ENCODE results near the gene TMEM69. TPM values are rescaled to one million over a fixed set of nuclear protein-coding genes. Genes with fewer than 3 reads are reported as not detected.

TMEM69 gene
- total and polyA plus RNA-seq, 2 donors (not counting 3 experiments of a cell fraction or from before 2014, with no cell fraction given): 25.6 to 56.2 TPM

DNA sequence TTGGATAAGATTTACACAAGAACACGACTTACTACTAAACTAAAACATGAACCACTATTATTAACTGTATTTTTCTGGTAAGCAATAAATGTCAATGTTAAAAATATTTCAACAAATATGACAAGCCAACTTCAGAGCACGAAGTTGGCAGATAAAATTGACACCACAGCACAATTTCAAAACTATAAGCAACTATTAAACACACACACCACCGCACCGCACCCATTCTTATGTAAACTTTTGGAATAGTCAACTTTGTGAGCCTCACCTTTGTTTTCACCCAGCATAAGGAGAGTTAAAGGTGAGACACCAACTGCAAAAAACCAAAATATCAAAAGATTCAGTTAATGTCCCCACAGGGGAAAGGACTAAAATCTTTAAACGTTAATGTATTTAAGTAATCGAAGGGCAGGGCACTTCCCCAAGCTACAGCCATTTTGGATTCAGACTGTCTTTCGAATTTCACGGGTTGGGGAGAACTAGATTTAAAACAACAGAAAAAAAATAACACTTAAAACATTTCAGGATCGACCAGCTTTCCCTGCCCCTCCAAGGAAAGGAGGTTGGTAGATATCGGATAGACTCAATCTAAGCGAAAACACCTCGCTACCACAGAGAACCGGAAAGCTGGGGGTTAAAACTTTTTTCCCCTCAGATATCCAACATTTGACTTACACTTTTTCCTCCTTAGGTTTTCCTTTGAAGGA, 2.5 kb upstream of the TMEM69 start:
- no peaks in the 10 kb centered on the region for H3K36me3 ChIP-seq (ENCODE audit: control insufficient read depth in 2 of 2, extremely low read depth in 1 of 2, insufficient read depth in 2 of 2, low read length in 2 of 2)
- intact Hi-C loops (cut with micrococcal nuclease): loop anchor here (1.0 to 10.0 kb wide), 10 partner anchors 65 to 881 kb away; partner anchors contain the start of genes BTBD19, DYNLT4, IPP and MUTYH
- no peaks in the 10 kb centered on the region for H3K27me3 ChIP-seq (ENCODE audit: control insufficient read depth in 2 of 2, insufficient read depth in 2 of 2, low read length in 2 of 2)
- peaks cover 81% of the 10 kb centered on the region for H3K79me2 ChIP-seq (ENCODE audit: control insufficient read depth, insufficient read depth, low read length)
- POLR2A ChIA-PET: interaction anchor here (0.9 to 2.6 kb wide), 4 partner anchors 65 to 164 kb away, joined by 3 to 9 read pairs (median 6); partner anchors contain the start of genes IPP, NASP and PRDX1
- FAIRE-seq (peak; percentile 4), DNase-seq (ENCODE audit: low read depth, low spot score) (peak; percentile 55)
- H3K9me1 ChIP-seq (replicated peaks; ENCODE audit: control insufficient read depth, extremely low read depth, insufficient read depth, low read length): no peaks in the 10 kb centered on the region
- peak overlapping the region; percentile 38 for H3K27ac ChIP-seq (ENCODE audit: insufficient read depth, low read depth, low read length)
- H3K9me3 ChIP-seq (replicated peaks; ENCODE audit: control insufficient read depth, insufficient read depth, low read length): no peaks in the 10 kb centered on the region
- dilution Hi-C loops (cut with MboI; ENCODE audit: extremely low pct_ligation_motif_present, low sequenced_read_pairs): no loop called here
- H3K4me2 ChIP-seq (ENCODE audit: insufficient read depth, low read length): peak overlapping the region; percentile 96
- no peak for TF ChIP-seq EZH2 (IDR thresholded peaks at IDR 0.05; ENCODE audit: borderline replicate concordance, low read depth, low read length, severe bottlenecking)
- TF ChIP-seq JUN (IDR thresholded peaks at IDR 0.05; ENCODE audit: borderline replicate concordance, insufficient read depth, insufficient read length, low read depth): no peak
- H3K4me1 ChIP-seq (ENCODE audit: control insufficient read depth, extremely low read depth, insufficient read depth, low read length): peaks cover 29% of the 10 kb centered on the region
- CTCF ChIA-PET: interaction anchor here (0.7 to 1.3 kb wide), 7 partner anchors 13 to 538 kb away, joined by 3 to 6 read pairs (median 3); partner anchors contain the start of gene MAST2
- peak overlapping the region; percentile 26 for H2AFZ ChIP-seq (ENCODE audit: low read depth, low read length)
- peaks cover 2% of the 10 kb centered on the region for H4K20me1 ChIP-seq (replicated peaks; ENCODE audit: control insufficient read depth, extremely low read depth, insufficient read depth, low read length)
- no TSS peak for BruUV-seq (replicated peaks)
- peak overlapping the region; percentile 62 to 99 (median 93) for H3K4me3 ChIP-seq (replicated peaks in 1 of 3; ENCODE audit: insufficient read depth in 1 of 3, low read depth in 1 of 3, low read length in 3 of 3)
- H3K9ac ChIP-seq (replicated peaks; ENCODE audit: extremely low read depth, insufficient read depth, low read length): peak overlapping the region; percentile 75

DNA sequence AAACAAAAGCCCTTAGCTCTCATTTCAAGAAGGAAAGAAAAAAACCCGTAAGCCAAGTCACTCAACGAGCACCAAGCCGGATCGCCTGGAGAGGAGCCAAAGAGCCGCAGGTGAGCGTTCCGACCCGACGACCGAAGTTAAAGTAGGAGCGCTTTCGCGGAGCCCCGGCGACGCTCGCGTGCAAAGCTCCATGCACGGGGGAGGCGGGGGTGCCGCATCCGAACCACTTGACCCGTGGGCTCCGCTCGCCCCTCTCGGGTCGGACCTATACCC, 2.0 kb upstream of the TMEM69 start:
- no peaks in the 10 kb centered on the region for H3K9me3 ChIP-seq (replicated peaks; ENCODE audit: control insufficient read depth, insufficient read depth, low read length)
- dilution Hi-C loops (cut with MboI; ENCODE audit: extremely low pct_ligation_motif_present, low sequenced_read_pairs) (no loop called here), intact Hi-C loops (cut with micrococcal nuclease) (loop anchor here (1.0 to 10.0 kb wide), 10 partner anchors 64 to 881 kb away; partner anchors contain the start of genes BTBD19, DYNLT4, IPP and MUTYH)
- peak; percentile 58 for DNase-seq (ENCODE audit: low read depth, low spot score)
- H3K9me1 ChIP-seq (replicated peaks; ENCODE audit: control insufficient read depth, extremely low read depth, insufficient read depth, low read length): no peaks in the 10 kb centered on the region
- FAIRE-seq: no peak
- peak overlapping the region; percentile 75 for H3K9ac ChIP-seq (replicated peaks; ENCODE audit: extremely low read depth, insufficient read depth, low read length)
- TSS peak; percentile 41 for BruUV-seq (replicated peaks)
- H2AFZ ChIP-seq (ENCODE audit: low read depth, low read length): peak overlapping the region; percentile 26
- peaks cover 24% of the 10 kb centered on the region for H3K4me1 ChIP-seq (ENCODE audit: control insufficient read depth, extremely low read depth, insufficient read depth, low read length)
- H3K79me2 ChIP-seq (ENCODE audit: control insufficient read depth, insufficient read depth, low read length): peaks cover 80% of the 10 kb centered on the region
- H4K20me1 ChIP-seq (replicated peaks; ENCODE audit: control insufficient read depth, extremely low read depth, insufficient read depth, low read length): no peaks in the 10 kb centered on the region
- POLR2A ChIA-PET: interaction anchor here (0.9 to 2.6 kb wide), 5 partner anchors 64 to 165 kb away, joined by 3 to 9 read pairs (median 6); partner anchors contain the start of genes IPP, NASP and PRDX1
- TF ChIP-seq POLR2A (IDR thresholded peaks at IDR 0.05; ENCODE audit: low read depth, low read length) (no peak), FOS (IDR thresholded peaks at IDR 0.05; ENCODE audit: borderline replicate concordance, insufficient read depth, low read length) (no peak), EZH2 (IDR thresholded peaks at IDR 0.05; ENCODE audit: borderline replicate concordance, low read depth, low read length, severe bottlenecking) (no peak), GATA2 (IDR thresholded peaks at IDR 0.05; ENCODE audit: insufficient read depth, insufficient read length, low read depth, low read length) (no peak), JUN (IDR thresholded peaks at IDR 0.05; ENCODE audit: borderline replicate concordance, insufficient read depth, insufficient read length, low read depth) (no peak), POLR2AphosphoS5 (IDR thresholded peaks at IDR 0.05; ENCODE audit: insufficient read depth, low read depth, low read length) (no peak), MYC (IDR thresholded peaks at IDR 0.05; ENCODE audit: low read depth, low read length) (no peak)
- TF ChIP-seq, protein P1, sequence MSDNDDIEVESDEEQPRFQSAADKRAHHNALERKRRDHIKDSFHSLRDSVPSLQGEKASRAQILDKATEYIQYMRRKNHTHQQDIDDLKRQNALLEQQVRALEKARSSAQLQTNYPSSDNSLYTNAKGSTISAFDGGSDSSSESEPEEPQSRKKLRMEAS (IDR thresholded peaks at IDR 0.05; ENCODE audit: insufficient read depth, insufficient read length): no peak
- TF ChIP-seq, protein P2, sequence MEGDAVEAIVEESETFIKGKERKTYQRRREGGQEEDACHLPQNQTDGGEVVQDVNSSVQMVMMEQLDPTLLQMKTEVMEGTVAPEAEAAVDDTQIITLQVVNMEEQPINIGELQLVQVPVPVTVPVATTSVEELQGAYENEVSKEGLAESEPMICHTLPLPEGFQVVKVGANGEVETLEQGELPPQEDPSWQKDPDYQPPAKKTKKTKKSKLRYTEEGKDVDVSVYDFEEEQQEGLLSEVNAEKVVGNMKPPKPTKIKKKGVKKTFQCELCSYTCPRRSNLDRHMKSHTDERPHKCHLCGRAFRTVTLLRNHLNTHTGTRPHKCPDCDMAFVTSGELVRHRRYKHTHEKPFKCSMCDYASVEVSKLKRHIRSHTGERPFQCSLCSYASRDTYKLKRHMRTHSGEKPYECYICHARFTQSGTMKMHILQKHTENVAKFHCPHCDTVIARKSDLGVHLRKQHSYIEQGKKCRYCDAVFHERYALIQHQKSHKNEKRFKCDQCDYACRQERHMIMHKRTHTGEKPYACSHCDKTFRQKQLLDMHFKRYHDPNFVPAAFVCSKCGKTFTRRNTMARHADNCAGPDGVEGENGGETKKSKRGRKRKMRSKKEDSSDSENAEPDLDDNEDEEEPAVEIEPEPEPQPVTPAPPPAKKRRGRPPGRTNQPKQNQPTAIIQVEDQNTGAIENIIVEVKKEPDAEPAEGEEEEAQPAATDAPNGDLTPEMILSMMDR (IDR thresholded peaks at IDR 0.05; ENCODE audit: extremely low read depth in 1 of 2, insufficient read depth in 1 of 2, low read depth in 1 of 2, low read length in 2 of 2): no peak
- peak overlapping the region; percentile 62 to 99 (median 93) for H3K4me3 ChIP-seq (replicated peaks in 1 of 3; ENCODE audit: insufficient read depth in 1 of 3, low read depth in 1 of 3, low read length in 3 of 3)
- CTCF ChIA-PET: interaction anchor here (0.7 to 1.3 kb wide), 8 partner anchors 12 to 538 kb away, joined by 3 to 6 read pairs (median 3); partner anchors contain the start of gene MAST2
- H3K27me3 ChIP-seq (ENCODE audit: control insufficient read depth in 2 of 2, insufficient read depth in 2 of 2, low read length in 2 of 2): no peaks in the 10 kb centered on the region
- H3K27ac ChIP-seq (ENCODE audit: insufficient read depth, low read depth, low read length): peak overlapping the region; percentile 38
- H3K36me3 ChIP-seq (ENCODE audit: control insufficient read depth in 2 of 2, extremely low read depth in 1 of 2, insufficient read depth in 2 of 2, low read length in 2 of 2): no peaks in the 10 kb centered on the region
- H3K4me2 ChIP-seq (ENCODE audit: insufficient read depth, low read length): peak overlapping the region; percentile 96

Measured in endothelial cell of umbilical vein (primary cell).